Caki2 (cell line): ENCODE data around the gene HJURP. TPM values are rescaled to one million over a fixed set of nuclear protein-coding genes. Genes with fewer than 3 reads are reported as not detected.
A peak's percentile ranks its signal among the peaks of the same experiment; 100 is the strongest.
"Not testable (repeated sequence)": the region's sequence is repeated elsewhere in the genome, so short reads cannot be mapped to it uniquely, and the experiment has no call there.

ENCODE experiments used
- DNase-seq: peaks from one replicate; pipeline ENCODE4 v3.0.0-alpha.2; 2015; ENCODE audit warnings: low read depth
- in situ Hi-C: cut with HindIII; loops from 2 replicates; pipeline ENCODE4 v1.10.0; 2016; ENCODE audit warnings: low sequenced_read_pairs, low pct_unique_long_range_greater_than_20kb, mixed read lengths
- total RNA-seq: library from RNA; depleted of rRNA; stranded (reverse); fragments of >200 nt; shearing (Covaris generic); gene quantifications from 2 replicates; pipeline ENCODE4 v1.2.3, GENCODE V29; 2014; ENCODE audit warnings: low replicate concordance; rRNA removed

The HJURP gene
- total RNA-seq = 33.9 and 34.9 TPM in 2 replicates

GRCh38 chr2:233854241-233854981 is at the start of gene HJURP:
HJURP (minus strand) TSS chr2:233854535; CDS start chr2:233854500, 35 bp downstream.
- in situ Hi-C loops = no loop called here
- peak; percentile 94 for DNase-seq

- in situ Hi-C loops = no loop called here
Measured at GRCh38 chr2:233901884-233902283, 47.5 kb upstream of the HJURP start.

GRCh38 chr2:233901367-233901766 is 47.0 kb upstream of the HJURP start:
- no peak for DNase-seq
- in situ Hi-C loops = no loop called here

More at GRCh38 chr2:233901884-233902283, 47.5 kb upstream of the HJURP start:
- DNase-seq = no peak

- DNase-seq, in situ Hi-C loops: not testable (repeated sequence)
Measured at GRCh38 chr2:233896253-233896652, 41.9 kb upstream of the HJURP start.

GRCh38 chr2:233892793-233893192 is 38.5 kb upstream of the HJURP start:
- no peak for DNase-seq
- in situ Hi-C loops = no loop called here

GRCh38 chr2:233882353-233882752 is 28.0 kb upstream of the HJURP start:
- in situ Hi-C loops = no loop called here

GRCh38 chr2:233872125-233872524 is 17.8 kb upstream of the HJURP start:
- DNase-seq, in situ Hi-C loops: not testable (repeated sequence)

More at GRCh38 chr2:233882353-233882752, 28.0 kb upstream of the HJURP start:
- DNase-seq = no peak

GRCh38 chr2:233871432-233871831 is 17.1 kb upstream of the HJURP start:
- DNase-seq = no peak
- in situ Hi-C loops = no loop called here

- in situ Hi-C loops = no loop called here
- DNase-seq = no peak
Measured at GRCh38 chr2:233867993-233868532, 13.7 kb upstream of the HJURP start, which contains the start of gene MSL3B. MSL3B (minus strand) TSS chr2:233868386.

- DNase-seq = no peak
- in situ Hi-C loops = no loop called here
Measured at GRCh38 chr2:233866479-233866878, 12.1 kb upstream of the HJURP start.

GRCh38 chr2:233865838-233866237 is 11.5 kb upstream of the HJURP start:
- in situ Hi-C loops = no loop called here
- no peak for DNase-seq

GRCh38 chr2:233862261-233862768 is 8.0 kb upstream of the HJURP start:
- in situ Hi-C loops = no loop called here
- no peak for DNase-seq

- DNase-seq = no peak
- in situ Hi-C loops = no loop called here
Measured at GRCh38 chr2:233858331-233858730, 4.0 kb upstream of the HJURP start.

- in situ Hi-C loops = no loop called here
- peak; percentile 85 for DNase-seq
Measured at GRCh38 chr2:233857511-233858141, 3.3 kb upstream of the HJURP start.

- DNase-seq = no peak
- in situ Hi-C loops = no loop called here
Measured at GRCh38 chr2:233856184-233856583, 1.8 kb upstream of the HJURP start.

- DNase-seq = no peak
- in situ Hi-C loops = no loop called here
Measured at GRCh38 chr2:233855345-233855744, 1.0 kb upstream of the HJURP start.

GRCh38 chr2:233853883-233854240 is 473 bp downstream of the HJURP start:
- DNase-seq = no peak

GRCh38 chr2:233853353-233853752 is 982 bp downstream of the HJURP start:
- in situ Hi-C loops = no loop called here
- DNase-seq = no peak

More at GRCh38 chr2:233853883-233854240, 473 bp downstream of the HJURP start:
- in situ Hi-C loops = no loop called here

GRCh38 chr2:233852056-233852455 is 2.3 kb downstream of the HJURP start:
- in situ Hi-C loops = no loop called here
- no peak for DNase-seq
